Measurements from ENCODE around the gene LRCOL1.

Gene LRCOL1

GRCh38 chr12:132621657-132622435 lies 11.5 kb upstream of the LRCOL1 start:
- Histone ChIP-seq H3K4me1 (ENCODE audit: control insufficient read depth, low read depth, low read length) (no peaks in the 10 kb centered on the region), H3K27me3 (ENCODE audit: control insufficient read depth, insufficient read depth, low read length) (peaks cover 36% of the 10 kb centered on the region), H3K27ac (ENCODE audit: low read length) (no peak overlapping the region), H3K9ac (ENCODE audit: low read length) (no peak overlapping the region), H3K36me3 (ENCODE audit: control insufficient read depth, low read depth, low read length) (peaks cover 28% of the 10 kb centered on the region), H3K4me3 (ENCODE audit: low read length) (no peak overlapping the region), H3K9me3 (ENCODE audit: control insufficient read depth, low read depth, low read length) (peaks cover 9% of the 10 kb centered on the region)

GRCh38 chr12:132620899-132621656 lies 10.7 kb upstream of the LRCOL1 start:
- Histone ChIP-seq H3K9me3 (ENCODE audit: control insufficient read depth, low read depth, low read length) (peaks cover 12% of the 10 kb centered on the region), H3K4me3 (ENCODE audit: low read length) (no peak overlapping the region), H3K27ac (ENCODE audit: low read length) (no peak overlapping the region), H3K27me3 (ENCODE audit: control insufficient read depth, insufficient read depth, low read length) (peaks cover 44% of the 10 kb centered on the region), H3K4me1 (ENCODE audit: control insufficient read depth, low read depth, low read length) (no peaks in the 10 kb centered on the region), H3K9ac (ENCODE audit: low read length) (no peak overlapping the region), H3K36me3 (ENCODE audit: control insufficient read depth, low read depth, low read length) (peaks cover 27% of the 10 kb centered on the region)

- Histone ChIP-seq H3K27ac (ENCODE audit: low read length) (no peak overlapping the region), H3K4me3 (ENCODE audit: low read length) (no peak overlapping the region), H3K9ac (ENCODE audit: low read length) (no peak overlapping the region), H3K9me3 (ENCODE audit: control insufficient read depth, low read depth, low read length) (peaks cover 12% of the 10 kb centered on the region), H3K27me3 (ENCODE audit: control insufficient read depth, insufficient read depth, low read length) (peaks cover 51% of the 10 kb centered on the region), H3K36me3 (ENCODE audit: control insufficient read depth, low read depth, low read length) (peaks cover 20% of the 10 kb centered on the region), H3K4me1 (ENCODE audit: control insufficient read depth, low read depth, low read length) (no peaks in the 10 kb centered on the region)
Measured at GRCh38 chr12:132620113-132620898, 9.9 kb upstream of the LRCOL1 start.

GRCh38 chr12:132619386-132620112 lies 9.2 kb upstream of the LRCOL1 start:
- peaks cover 14% of the 10 kb centered on the region for H3K36me3 ChIP-seq (ENCODE audit: control insufficient read depth, low read depth, low read length)
- H3K9me3 ChIP-seq (ENCODE audit: control insufficient read depth, low read depth, low read length): peaks cover 12% of the 10 kb centered on the region
- H3K4me3 ChIP-seq (ENCODE audit: low read length): no peak overlapping the region
- H3K4me1 ChIP-seq (ENCODE audit: control insufficient read depth, low read depth, low read length): no peaks in the 10 kb centered on the region
- H3K27me3 ChIP-seq (ENCODE audit: control insufficient read depth, insufficient read depth, low read length): peaks cover 59% of the 10 kb centered on the region
- H3K9ac ChIP-seq (ENCODE audit: low read length): no peak overlapping the region
- H3K27ac ChIP-seq (ENCODE audit: low read length): no peak overlapping the region

- Histone ChIP-seq H3K9ac (ENCODE audit: low read length) (no peak overlapping the region), H3K4me3 (ENCODE audit: low read length) (no peak overlapping the region), H3K27me3 (ENCODE audit: control insufficient read depth, insufficient read depth, low read length) (peaks cover 64% of the 10 kb centered on the region), H3K36me3 (ENCODE audit: control insufficient read depth, low read depth, low read length) (peaks cover 8% of the 10 kb centered on the region), H3K27ac (ENCODE audit: low read length) (no peak overlapping the region), H3K9me3 (ENCODE audit: control insufficient read depth, low read depth, low read length) (peaks cover 12% of the 10 kb centered on the region), H3K4me1 (ENCODE audit: control insufficient read depth, low read depth, low read length) (no peaks in the 10 kb centered on the region)
Measured at GRCh38 chr12:132619071-132619385, 8.6 kb upstream of the LRCOL1 start.

- no peak within 1 kb of the TSS for H3K9ac ChIP-seq (ENCODE audit: low read length)
- no peak within 1 kb of the TSS for H3K4me3 ChIP-seq (ENCODE audit: low read length)
- H3K4me1 ChIP-seq (ENCODE audit: control insufficient read depth, low read depth, low read length): no peaks in the 10 kb centered on the region
- peaks cover 12% of the 10 kb centered on the region for H3K9me3 ChIP-seq (ENCODE audit: control insufficient read depth, low read depth, low read length)
- H3K27me3 ChIP-seq (ENCODE audit: control insufficient read depth, insufficient read depth, low read length): peaks cover 68% of the 10 kb centered on the region
- peaks cover 5% of the 10 kb centered on the region for H3K36me3 ChIP-seq (ENCODE audit: control insufficient read depth, low read depth, low read length)
- H3K27ac ChIP-seq (ENCODE audit: low read length): no peak within 1 kb of the TSS
Measured at GRCh38 chr12:132618683-132619043, 8.3 kb upstream of the LRCOL1 start, which contains the start of gene P2RX2. Gene P2RX2, plus strand, starts transcription at chr12:132618776. Its CDS starts 41 bp downstream, at chr12:132618817.

GRCh38 chr12:132617822-132618682 lies 7.7 kb upstream of the LRCOL1 start:
- Histone ChIP-seq H3K27ac (ENCODE audit: low read length) (no peak overlapping the region), H3K4me3 (ENCODE audit: low read length) (no peak overlapping the region), H3K36me3 (ENCODE audit: control insufficient read depth, low read depth, low read length) (no peaks in the 10 kb centered on the region), H3K27me3 (ENCODE audit: control insufficient read depth, insufficient read depth, low read length) (peaks cover 74% of the 10 kb centered on the region), H3K9me3 (ENCODE audit: control insufficient read depth, low read depth, low read length) (peaks cover 12% of the 10 kb centered on the region), H3K9ac (ENCODE audit: low read length) (no peak overlapping the region), H3K4me1 (ENCODE audit: control insufficient read depth, low read depth, low read length) (no peaks in the 10 kb centered on the region)

GRCh38 chr12:132617135-132617701 lies 6.8 kb upstream of the LRCOL1 start:
- Histone ChIP-seq H3K4me3 (ENCODE audit: low read length) (no peak overlapping the region), H3K9ac (ENCODE audit: low read length) (no peak overlapping the region), H3K36me3 (ENCODE audit: control insufficient read depth, low read depth, low read length) (no peaks in the 10 kb centered on the region), H3K27ac (ENCODE audit: low read length) (no peak overlapping the region), H3K9me3 (ENCODE audit: control insufficient read depth, low read depth, low read length) (peaks cover 12% of the 10 kb centered on the region), H3K27me3 (ENCODE audit: control insufficient read depth, insufficient read depth, low read length) (peaks cover 82% of the 10 kb centered on the region), H3K4me1 (ENCODE audit: control insufficient read depth, low read depth, low read length) (no peaks in the 10 kb centered on the region)

GRCh38 chr12:132615579-132616038 lies 5.2 kb upstream of the LRCOL1 start:
- Histone ChIP-seq H3K36me3 (ENCODE audit: control insufficient read depth, low read depth, low read length) (no peaks in the 10 kb centered on the region), H3K9me3 (ENCODE audit: control insufficient read depth, low read depth, low read length) (peaks cover 12% of the 10 kb centered on the region), H3K9ac (ENCODE audit: low read length) (no peak overlapping the region), H3K4me1 (ENCODE audit: control insufficient read depth, low read depth, low read length) (no peaks in the 10 kb centered on the region), H3K4me3 (ENCODE audit: low read length) (no peak overlapping the region), H3K27ac (ENCODE audit: low read length) (no peak overlapping the region), H3K27me3 (ENCODE audit: control insufficient read depth, insufficient read depth, low read length) (peaks cover 93% of the 10 kb centered on the region)

- Histone ChIP-seq H3K27me3 (ENCODE audit: control insufficient read depth, insufficient read depth, low read length) (peaks cover 93% of the 10 kb centered on the region), H3K27ac (ENCODE audit: low read length) (no peak overlapping the region), H3K4me3 (ENCODE audit: low read length) (no peak overlapping the region), H3K4me1 (ENCODE audit: control insufficient read depth, low read depth, low read length) (no peaks in the 10 kb centered on the region), H3K9ac (ENCODE audit: low read length) (no peak overlapping the region), H3K9me3 (ENCODE audit: control insufficient read depth, low read depth, low read length) (peaks cover 12% of the 10 kb centered on the region), H3K36me3 (ENCODE audit: control insufficient read depth, low read depth, low read length) (no peaks in the 10 kb centered on the region)
Measured at GRCh38 chr12:132614861-132615578, 4.6 kb upstream of the LRCOL1 start.

Data from iPS-18a (cell line).